WTC11 (cell line): Measurements from ENCODE around the gene SAT1. TPM values are rescaled to one million over a fixed set of nuclear protein-coding genes. Genes with fewer than 3 reads are reported as not detected.

Experiments used
- ATAC-seq: fragments of 200-7000 bp; cut with Tn5 transposase; 2 replicates; pipeline ENCODE4 v1.10.0; 2021; ENCODE audit warnings: mild to moderate bottlenecking, moderate library complexity
- CTCF ChIA-PET: fragments of 300-600 bp; sonication (Branson Sonifier 250); formaldehyde crosslinking; loops from one replicate; lab custom pipeline; 2021; ENCODE audit warnings: antibody characterized with exemption; lab: Charles Lee
- POLR2A ChIA-PET: fragments of 350-600 bp; sonication (Branson Sonifier 250); formaldehyde crosslinking; loops from one replicate; lab custom pipeline; 2021; ENCODE audit warnings: antibody characterized with exemption; lab: Charles Lee
- DNase-seq: peaks from one replicate; pipeline ENCODE4 v3.0.0; 2021; ENCODE audit warnings: low spot score
- H3K27ac Mint-ChIP-seq: 2 replicates; pipeline ENCODE4 v1.8.0; 2021; ENCODE audit warnings: mixed read lengths
- H3K27me3 Mint-ChIP-seq: 2 replicates; pipeline ENCODE4 v1.8.0; 2021; ENCODE audit warnings: low read depth, mild to moderate bottlenecking, moderate library complexity, mixed read lengths
- H3K36me3 Mint-ChIP-seq: 2 replicates; pipeline ENCODE4 v1.8.0; 2021; ENCODE audit warnings: mixed read lengths
- H3K4me1 Mint-ChIP-seq: 2 replicates; pipeline ENCODE4 v1.8.0; 2022; ENCODE audit warnings: mixed read lengths
- H3K4me3 Mint-ChIP-seq: 2 replicates; pipeline ENCODE4 v1.8.0; 2021; ENCODE audit warnings: mild to moderate bottlenecking, moderate library complexity, mixed read lengths
- H3K9me3 Mint-ChIP-seq: 2 replicates; pipeline ENCODE4 v1.8.0; 2021; ENCODE audit warnings: mixed read lengths
- AFF4 ChIP-seq: sonication (generic); formaldehyde crosslinking; IDR thresholded peaks from 2 replicates; pipeline ENCODE4 v1.8.1; 2023; ENCODE audit warnings: mild to moderate bottlenecking, missing genetic modification reagents, borderline replicate concordance
- ATF1 ChIP-seq: sonication (generic); formaldehyde crosslinking; IDR thresholded peaks from 2 replicates; pipeline ENCODE4 v1.8.1; 2023; ENCODE audit warnings: mild to moderate bottlenecking, moderate library complexity, missing genetic modification reagents
- CDX4 ChIP-seq: fragments of 250-450 bp; sonication (Bioruptor Pico); IDR thresholded peaks from 2 replicates; pipeline ENCODE4 v1.9.0; 2021; ENCODE audit warnings: moderate library complexity, mild to moderate bottlenecking, inconsistent platforms, borderline replicate concordance
- ERG ChIP-seq: fragments of 250-450 bp; sonication (Bioruptor Pico); IDR thresholded peaks from 2 replicates; pipeline ENCODE4 v1.8.0; 2021; ENCODE audit warnings: mild to moderate bottlenecking
- FOXK1 ChIP-seq: sonication (generic); formaldehyde crosslinking; IDR thresholded peaks from 2 replicates; pipeline ENCODE4 v1.8.0; 2022; ENCODE audit warnings: mild to moderate bottlenecking, moderate library complexity, missing genetic modification reagents
- GRHL2 ChIP-seq: fragments of 250-450 bp; sonication (Bioruptor Pico); IDR thresholded peaks from 2 replicates; pipeline ENCODE4 v1.8.0; 2022; ENCODE audit warnings: mild to moderate bottlenecking, moderate library complexity; ENCODE audit not compliant: insufficient replicate concordance, severe bottlenecking
- GTF2I ChIP-seq: fragments of 250-450 bp; sonication (Bioruptor Pico); conservative IDR thresholded peaks from 2 replicates; pipeline ENCODE4 v1.4.0; 2021; ENCODE audit warnings: mild to moderate bottlenecking
- HMGA2 ChIP-seq: fragments of 250-450 bp; sonication (Bioruptor Pico); IDR thresholded peaks from 2 replicates; pipeline ENCODE4 v1.4.0; 2021; ENCODE audit warnings: mild to moderate bottlenecking, moderate library complexity
- HMGXB4 ChIP-seq: sonication (generic); formaldehyde crosslinking; IDR thresholded peaks from 2 replicates; pipeline ENCODE4 v1.8.1; 2023; ENCODE audit warnings: mild to moderate bottlenecking, moderate library complexity, missing genetic modification reagents
- JAZF1 ChIP-seq: fragments of 250-450 bp; sonication (Bioruptor Pico); IDR thresholded peaks from 2 replicates; pipeline ENCODE4 v1.9.0; 2021; ENCODE audit warnings: moderate library complexity, mild to moderate bottlenecking, inconsistent platforms
- KAT7 ChIP-seq: sonication (generic); formaldehyde crosslinking; IDR thresholded peaks from 2 replicates; pipeline ENCODE4 v1.8.1; 2023; ENCODE audit warnings: missing genetic modification reagents, mild to moderate bottlenecking, borderline replicate concordance
- MAX ChIP-seq: sonication (generic); formaldehyde crosslinking; IDR thresholded peaks from 2 replicates; pipeline ENCODE4 v1.8.0; 2022; ENCODE audit warnings: mild to moderate bottlenecking, missing genetic modification reagents
- NFE2L1 ChIP-seq: sonication (generic); formaldehyde crosslinking; IDR thresholded peaks from 2 replicates; pipeline ENCODE4 v1.8.1; 2023; ENCODE audit warnings: missing genetic modification reagents
- NR3C1 ChIP-seq: sonication (generic); formaldehyde crosslinking; conservative IDR thresholded peaks from 2 replicates; pipeline ENCODE4 v1.8.1; 2023; ENCODE audit warnings: low read depth, mild to moderate bottlenecking, missing genetic modification reagents
- RORB ChIP-seq: fragments of 250-450 bp; sonication (Bioruptor Pico); IDR thresholded peaks from 2 replicates; pipeline ENCODE4 v1.9.0; 2021; ENCODE audit warnings: mild to moderate bottlenecking
- TCF7 ChIP-seq: sonication (generic); formaldehyde crosslinking; IDR thresholded peaks from 2 replicates; pipeline ENCODE4 v1.8.0; 2022; ENCODE audit warnings: mild to moderate bottlenecking, low read depth, missing genetic modification reagents, moderate library complexity
- USF2 ChIP-seq: sonication (generic); formaldehyde crosslinking; IDR thresholded peaks from 2 replicates; pipeline ENCODE4 v1.8.1; 2023; ENCODE audit warnings: mild to moderate bottlenecking, missing genetic modification reagents, moderate library complexity
- ZBTB43 ChIP-seq: sonication (generic); formaldehyde crosslinking; IDR thresholded peaks from 2 replicates; pipeline ENCODE4 v1.8.1; 2023; ENCODE audit warnings: mild to moderate bottlenecking, missing genetic modification reagents
- ZMAT4 ChIP-seq: fragments of 250-450 bp; sonication (Bioruptor Pico); IDR thresholded peaks from 2 replicates; pipeline ENCODE4 v1.9.0; 2021; ENCODE audit warnings: mild to moderate bottlenecking
- ZNF396 ChIP-seq: fragments of 250-450 bp; sonication (Bioruptor Pico); IDR thresholded peaks from 2 replicates; pipeline ENCODE4 v1.8.0; 2021; ENCODE audit warnings: mild to moderate bottlenecking, moderate library complexity, borderline replicate concordance
- ZNF423 ChIP-seq: fragments of 250-450 bp; sonication (Bioruptor Pico); IDR thresholded peaks from 2 replicates; pipeline ENCODE4 v2.1.2; 2022; ENCODE audit warnings: mild to moderate bottlenecking, moderate library complexity
- total RNA-seq: library from RNA; stranded (reverse); gene quantifications from 3 replicates; pipeline ENCODE4 v1.2.3, GENCODE V29; 2021

Gene SAT1
- total RNA-seq, 1 experiment from 2014 or later = 70.7 TPM

GRCh38 chrX:23766650-23767551 is 16.1 kb upstream of the SAT1 start:
- Mint-ChIP-seq H3K27me3 (peaks cover 26% of the 10 kb centered on the region), H3K4me1 (peaks cover 15% of the 10 kb centered on the region), H3K4me3 (no peak overlapping the region), H3K9me3 (no peaks in the 10 kb centered on the region), H3K27ac (no peak overlapping the region), H3K36me3 (no peaks in the 10 kb centered on the region)
- TF ChIP-seq NR3C1 (CRISPR knock-in tag) = no peak
- no peak for TF ChIP-seq TCF7 (CRISPR knock-in tag)
- no peak for TF ChIP-seq CDX4
- TF ChIP-seq ZNF396 (CRISPR knock-in tag) = no peak
- no peak for TF ChIP-seq ERG (CRISPR knock-in tag)
- no peak for TF ChIP-seq ZNF423 (CRISPR knock-in tag)
- TF ChIP-seq FOXK1 (CRISPR knock-in tag) = no peak
- no peak for TF ChIP-seq AFF4
- TF ChIP-seq GRHL2 (CRISPR knock-in tag) = no peak
- no peak for TF ChIP-seq ZBTB43
- no peak for TF ChIP-seq RORB (CRISPR knock-in tag)
- no peak for TF ChIP-seq NFE2L1 (CRISPR knock-in tag)
- POLR2A ChIA-PET = no interaction called here
- ATAC-seq = no peak; the same call in 1 of the 2 replicates
- no peak for DNase-seq
- CTCF ChIA-PET = no interaction called here

- Mint-ChIP-seq H3K27ac (no peak overlapping the region), H3K4me1 (peaks cover 4% of the 10 kb centered on the region; the same call in 1 of the 2 replicates), H3K4me3 (no peak overlapping the region), H3K36me3 (no peaks in the 10 kb centered on the region), H3K9me3 (no peaks in the 10 kb centered on the region), H3K27me3 (peaks cover 12% of the 10 kb centered on the region)
- DNase-seq (no peak), ATAC-seq (no peak)
- POLR2A ChIA-PET = no interaction called here
- CTCF ChIA-PET = interaction anchor here (0.8 kb wide), 1 partner anchor 11 kb away, joined by 5 read pairs; no protein-coding TSS in a partner anchor
- TF ChIP-seq ZBTB43 = no peak
- no peak for TF ChIP-seq HMGXB4 (CRISPR knock-in tag)
- TF ChIP-seq GTF2I (CRISPR knock-in tag) = no peak
- TF ChIP-seq ZMAT4 (CRISPR knock-in tag) = no peak
- no peak for TF ChIP-seq MAX (CRISPR knock-in tag)
- TF ChIP-seq JAZF1 (CRISPR knock-in tag) = no peak
- no peak for TF ChIP-seq ATF1 (CRISPR knock-in tag)
- TF ChIP-seq USF2 (CRISPR knock-in tag) = no peak
- no peak for TF ChIP-seq KAT7 (CRISPR knock-in tag)
- TF ChIP-seq HMGA2 (CRISPR knock-in tag) = no peak
These were observed 12.8 kb upstream of the SAT1 start for GRCh38 chrX:23770142-23770541.
